K562 (cell line): Measurements from ENCODE around the gene THSD8. TPM values are rescaled to one million over a fixed set of nuclear protein-coding genes. Genes with fewer than 3 reads are reported as not detected.

Experiments used
- BRD9 ChIP-seq: fragments of 450-650 bp; IDR thresholded peaks from 2 replicates; pipeline ENCODE4 v1.6.1; 2018; ENCODE audit warnings: low read depth; ENCODE audit not compliant: partially characterized antibody
- CBX2 ChIP-seq: fragments of 200-600 bp; sonication (generic); IDR thresholded peaks from one replicate; pipeline ENCODE4 v1.6.1; 2012; ENCODE audit warnings: mild to moderate bottlenecking, low read length, inconsistent platforms; ENCODE audit not compliant: insufficient read depth, poor library complexity, severe bottlenecking
- FIP1L1 ChIP-seq: fragments of 200-400 bp; formaldehyde crosslinking; IDR thresholded peaks from 2 replicates; pipeline ENCODE4 v1.6.1; 2018; ENCODE audit warnings: mild to moderate bottlenecking, low read depth, low read length; ENCODE audit not compliant: poor library complexity, severe bottlenecking
- HMGXB4 ChIP-seq: sonication (generic); formaldehyde crosslinking; IDR thresholded peaks from 2 replicates; pipeline ENCODE4 v1.8.1; 2023; ENCODE audit warnings: mild to moderate bottlenecking, missing genetic modification reagents
- IRF1 ChIP-seq: sonication (generic); formaldehyde crosslinking; IDR thresholded peaks from 2 replicates; pipeline ENCODE4 v1.8.0; 2022; ENCODE audit warnings: missing genetic modification reagents, mild to moderate bottlenecking, borderline replicate concordance
- MEF2A ChIP-seq: IDR thresholded peaks from 2 replicates; pipeline ENCODE4 v1.6.1; 2011; ENCODE audit warnings: low read depth, mild to moderate bottlenecking, low read length, moderate library complexity; ENCODE audit not compliant: control insufficient read depth
- MNT ChIP-seq, 2 experiments: fragments of 450-650 bp; conservative IDR thresholded peaks; 2 replicates each; pipeline ENCODE4 v1.6.1; 2017; ENCODE audit warnings: mild to moderate bottlenecking in 2 of 2, moderate library complexity in 2 of 2
- NR1H2 ChIP-seq: sonication (generic); formaldehyde crosslinking; IDR thresholded peaks from 2 replicates; pipeline ENCODE4 v1.4.0; 2020; ENCODE audit warnings: mild to moderate bottlenecking, missing genetic modification reagents
- NR2C2 ChIP-seq, 2 experiments: fragments of 200-800 bp in 1 of 2; sonication (Bioruptor generic) in 1 of 2; sonication (generic) in 1 of 2; formaldehyde crosslinking in 1 of 2; IDR thresholded peaks; 2 replicates each; pipeline versions ENCODE4 v1.6.1 to v1.8.0; 2016 to 2022; ENCODE audit warnings: mild to moderate bottlenecking in 1 of 2, missing compliant biosample characterization in 1 of 2, missing genetic modification characterization in 1 of 2, missing genetic modification reagents in 1 of 2
- RBFOX2 ChIP-seq: fragments of 200-400 bp; formaldehyde crosslinking; IDR thresholded peaks from 2 replicates; pipeline ENCODE4 v1.6.1; 2017; ENCODE audit warnings: low read depth, mild to moderate bottlenecking, low read length, moderate library complexity
- RBM39 ChIP-seq: fragments of 200-400 bp; formaldehyde crosslinking; optimal IDR thresholded peaks from 2 replicates; pipeline ENCODE3; 2018; ENCODE audit warnings: low read depth, low read length
- SREBF1 ChIP-seq: fragments of 150-350 bp; IDR thresholded peaks from 2 replicates; pipeline ENCODE4 v1.6.1; 2014; ENCODE audit warnings: antibody characterized with exemption, low read depth, low read length, borderline replicate concordance
- TCF15 ChIP-seq: fragments of 250-450 bp; sonication (Bioruptor Pico); IDR thresholded peaks from 2 replicates; pipeline ENCODE4 v1.8.0; 2022; ENCODE audit warnings: moderate library complexity, mild to moderate bottlenecking, inconsistent platforms
- THRAP3 ChIP-seq: fragments of 450-650 bp; IDR thresholded peaks from 2 replicates; pipeline ENCODE4 v1.6.1; 2016; ENCODE audit warnings: mild to moderate bottlenecking, inconsistent platforms, borderline replicate concordance
- TOE1 ChIP-seq, 2 experiments: fragments of 450-650 bp in 1 of 2; sonication (generic) in 1 of 2; formaldehyde crosslinking in 1 of 2; IDR thresholded peaks; 2 replicates each; pipeline versions ENCODE4 v1.7.1 to v1.8.0; 2016 to 2022; ENCODE audit warnings: borderline replicate concordance in 2 of 2, mild to moderate bottlenecking in 2 of 2, antibody characterized with exemption in 1 of 2, inconsistent platforms in 1 of 2, low read depth in 1 of 2, missing genetic modification reagents in 1 of 2, moderate library complexity in 1 of 2
- ZNF395 ChIP-seq: fragments of 200-800 bp; sonication (Bioruptor generic); IDR thresholded peaks from 2 replicates; pipeline ENCODE4 v1.6.1; 2017; ENCODE audit warnings: missing genetic modification characterization, missing compliant biosample characterization
- ZNF445 ChIP-seq: fragments of 250-450 bp; sonication (Bioruptor Pico); IDR thresholded peaks from 2 replicates; pipeline ENCODE4 v1.4.0; 2020; ENCODE audit warnings: low read depth, mild to moderate bottlenecking, moderate library complexity
- ZNF717 ChIP-seq: fragments of 250-450 bp; sonication (Bioruptor Pico); IDR thresholded peaks from 2 replicates; pipeline ENCODE4 v1.5.0; 2021
- ZNF76 ChIP-seq: fragments of 250-450 bp; sonication (Bioruptor Pico); IDR thresholded peaks from 2 replicates; pipeline ENCODE4 v1.4.0; 2020; ENCODE audit warnings: mild to moderate bottlenecking, moderate library complexity, borderline replicate concordance
- polyA plus RNA-seq, 8 experiments: library from polyadenylated mRNA; depleted of rRNA in 4 of 8; stranded (reverse) in 5 of 8; unstranded in 3 of 8; fragments of >200 nt; fragmentation: Nextera tagmentation in 2 of 8; fragmentation: Illumina TruSeq in 1 of 8; extraction: Ambion mirVana in 2 of 8; extraction: Trizol in 1 of 8; gene quantifications; 2 replicates each; pipeline versions ENCODE4 v1.2.1 to v1.2.3, GENCODE V29; 2011 to 2014; ENCODE audit warnings: inconsistent platforms in 1 of 8, missing spikeins in 1 of 8
- total RNA-seq, 7 experiments: library from RNA; depleted of rRNA in 6 of 7; stranded (reverse); fragments of >200 nt in 6 of 7; fragmentation: Illumina TruSeq in 2 of 7; extraction: Trizol in 2 of 7; gene quantifications; 2 replicates each; pipeline versions ENCODE4 v1.2.1 to v1.2.3, GENCODE V29; 2011 to 2021; ENCODE audit warnings: low replicate concordance in 1 of 7

Gene THSD8
- total and polyA plus RNA-seq, 9 of the 15 experiments (the other 6 are each of a cell fraction or from before 2014, with no cell fraction given), result 8.4 to 42.4 (median 19.9) TPM; not detected in 2

GRCh38 chr19:12801466-12802266, at the start of gene THSD8, which contains the start of gene PRDX2 (continued):
- TF ChIP-seq SREBF1 (peak; percentile 98), ZNF395 (CRISPR knock-in tag) (no peak), RBFOX2 (peak; percentile 98), NR1H2 (CRISPR knock-in tag) (0 out of 2 replicates have a peak, but pooled peaks have one; percentile 31), TCF15 (CRISPR knock-in tag) (no peak), MEF2A (no peak), THRAP3 (no peak), CBX2 (no peak), HMGXB4 (peak; percentile 58), IRF1 (CRISPR knock-in tag) (no peak), FIP1L1 (peak; percentile 84), NR2C2 (CRISPR knock-in tag; IDR thresholded peaks at IDR 0.05) (no peak; the same call in none of the 2 replicates), NR2C2 (tag; IDR thresholded peaks at IDR 0.05) (peak; percentile 74), ZNF445 (no peak), TOE1 (IDR thresholded peaks at IDR 0.05; ENCODE audit: borderline replicate concordance) (peak; percentile 90), TOE1 (CRISPR knock-in tag; IDR thresholded peaks at IDR 0.05; ENCODE audit: borderline replicate concordance, low read depth) (no peak; the same call in 1 of the 2 replicates), ZNF717 (no peak), MNT (conservative IDR thresholded peaks at IDR 0.05) (peak; percentile 58 to 85), BRD9 (peak; percentile 25), ZNF76 (CRISPR knock-in tag) (no peak), RBM39 (no peak)
